ENCODE measurements around the gene CYP4F2.
"Not testable (repeated sequence)": the region's sequence is repeated elsewhere in the genome, so short reads cannot be mapped to it uniquely, and the experiment has no call there.

The CYP4F2 gene

DNA sequence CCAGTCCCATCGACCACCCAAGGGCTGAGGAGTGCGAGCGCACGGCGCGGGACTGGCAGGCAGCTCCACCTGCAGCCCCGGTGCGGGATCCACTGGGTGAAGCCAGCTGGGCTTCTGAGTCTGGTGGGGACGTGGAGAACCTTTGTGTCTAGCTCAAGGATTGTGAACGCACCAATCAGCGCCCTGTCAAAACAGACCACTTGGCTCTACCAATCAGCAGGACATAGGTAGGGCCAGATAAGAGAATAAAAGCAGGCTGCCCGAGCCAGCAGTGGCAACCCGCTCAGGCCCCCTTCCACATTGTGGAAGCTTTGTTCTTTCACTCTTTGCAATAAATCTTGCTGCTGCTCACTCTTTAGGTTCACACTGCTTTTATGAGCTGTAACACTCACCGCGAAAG, 2.2 kb upstream of the CYP4F2 start:
- not testable (repeated sequence) for DNase-seq (ENCODE audit: low spot score)

DNA sequence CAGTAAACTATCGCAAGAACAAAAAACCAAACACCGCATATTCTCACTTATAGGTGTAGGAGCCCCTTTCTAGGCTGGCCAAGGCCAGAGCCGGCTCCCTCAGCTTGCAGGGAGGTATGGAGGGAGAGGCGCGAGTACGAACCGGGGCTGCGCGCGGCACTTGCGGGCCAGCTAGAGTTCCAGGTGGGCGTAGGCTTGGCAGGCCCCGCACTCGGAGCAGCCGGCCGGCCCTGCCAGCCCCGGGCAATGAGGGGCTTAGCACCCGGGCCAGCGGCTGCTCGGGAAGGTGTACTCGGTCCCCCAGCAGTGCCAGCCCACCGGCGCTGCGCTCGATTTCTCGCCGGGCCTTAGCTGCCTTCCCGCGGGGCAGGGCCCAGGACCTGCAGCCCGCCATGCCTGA, 1.7 kb upstream of the CYP4F2 start:
- not testable (repeated sequence) for DNase-seq (ENCODE audit: low spot score)

DNA sequence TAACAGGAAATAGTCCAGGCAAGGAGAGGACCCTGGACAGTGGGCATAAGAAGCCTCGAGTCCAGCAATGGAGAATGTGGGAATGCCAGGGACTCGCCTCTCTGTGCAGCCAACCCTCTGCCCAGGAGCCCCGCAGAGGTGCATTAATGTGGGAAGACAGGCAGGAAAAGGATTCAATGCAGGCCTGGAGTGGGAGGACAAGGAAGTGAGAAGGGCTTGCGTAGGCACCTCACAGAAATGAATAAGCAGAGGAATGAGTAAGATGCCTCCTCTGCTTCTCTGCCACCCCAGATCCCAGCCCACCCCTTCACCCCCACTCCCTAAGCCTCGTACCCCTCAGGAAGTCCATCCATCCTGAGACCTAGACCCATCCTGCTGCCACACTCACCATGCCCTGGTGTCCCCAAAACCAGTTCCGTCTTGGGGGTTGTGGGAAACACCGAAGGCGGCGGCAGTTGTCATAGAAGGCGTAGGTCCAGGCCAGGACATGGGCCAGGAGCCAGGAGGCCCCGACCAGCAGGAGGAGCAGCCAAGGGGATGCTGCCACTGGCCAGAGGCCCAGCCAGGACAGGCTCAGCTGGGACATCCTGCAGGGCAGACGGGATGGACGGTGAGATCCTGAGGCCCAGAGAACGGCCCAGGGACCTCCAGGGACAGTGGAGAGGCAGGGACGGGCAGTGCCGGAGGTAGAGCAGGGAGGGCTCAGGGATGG, 692 bp downstream of the CYP4F2 start:
- no peak for DNase-seq (ENCODE audit: low spot score)

DNA sequence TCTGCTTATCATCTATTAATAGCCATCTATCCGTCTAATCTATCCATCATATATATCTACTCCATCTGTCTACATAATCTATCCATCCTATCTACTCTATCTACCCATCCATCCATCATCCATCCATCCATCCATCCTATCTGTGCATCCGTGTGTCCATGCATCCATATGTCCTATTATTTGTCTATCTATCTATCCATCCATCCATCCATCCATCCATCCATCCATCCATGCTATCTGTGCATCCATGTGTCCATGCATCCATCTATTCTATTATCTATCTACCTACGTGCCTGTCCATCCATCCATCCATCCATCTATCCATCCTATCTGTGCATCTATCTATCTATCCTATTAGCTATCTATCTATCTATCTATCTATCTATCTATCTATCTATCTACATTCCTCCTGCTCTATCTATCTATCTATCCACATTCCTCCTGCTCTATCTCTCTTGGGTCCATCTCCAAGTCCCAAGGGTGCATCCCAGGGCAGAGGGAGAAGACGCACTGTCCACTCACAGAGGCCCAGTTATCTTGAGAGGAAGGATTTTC, 1.9 kb downstream of the CYP4F2 start:
- DNase-seq (ENCODE audit: low spot score) = no peak

DNA sequence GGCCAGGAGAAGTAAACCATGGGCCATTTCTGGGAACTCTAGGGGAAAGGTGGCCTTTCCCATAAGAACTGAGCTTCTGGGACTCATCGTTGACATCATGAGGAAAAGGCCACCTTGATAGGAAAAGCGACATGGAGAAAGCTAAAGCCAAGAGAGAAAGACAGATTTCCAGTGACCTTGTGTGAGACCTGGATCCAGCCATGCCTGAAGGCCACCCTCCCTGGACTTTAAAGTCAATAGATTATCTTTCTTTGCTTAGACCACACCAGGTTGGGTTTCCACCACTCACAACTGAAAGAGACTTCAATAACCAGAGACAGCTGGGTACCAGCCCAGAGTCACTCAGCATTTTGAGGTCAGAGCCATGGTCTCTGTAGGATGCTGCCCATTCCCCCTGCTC, 3.5 kb downstream of the CYP4F2 start:
- no peak for DNase-seq (ENCODE audit: low spot score)

DNA sequence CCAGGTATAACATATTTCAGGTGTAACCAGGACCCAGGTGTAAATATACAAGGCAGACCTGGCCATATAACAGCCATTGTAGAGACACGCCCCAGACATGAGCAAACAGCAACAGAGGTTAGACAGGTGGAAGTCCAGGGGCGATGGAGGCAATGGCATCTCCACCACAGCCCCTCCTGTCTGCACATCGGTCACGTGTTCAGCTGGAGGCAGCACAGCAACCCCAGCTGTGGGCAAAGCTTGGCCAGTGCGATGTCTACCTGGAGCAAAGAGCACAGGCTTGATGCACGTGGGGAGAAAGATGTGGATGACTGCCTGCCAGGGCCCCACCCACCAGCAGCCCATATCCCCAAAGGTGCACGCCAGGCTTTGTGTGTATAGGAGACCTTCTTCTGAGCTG, 4.4 kb downstream of the CYP4F2 start:
- no peak for DNase-seq (ENCODE audit: low spot score)

DNA sequence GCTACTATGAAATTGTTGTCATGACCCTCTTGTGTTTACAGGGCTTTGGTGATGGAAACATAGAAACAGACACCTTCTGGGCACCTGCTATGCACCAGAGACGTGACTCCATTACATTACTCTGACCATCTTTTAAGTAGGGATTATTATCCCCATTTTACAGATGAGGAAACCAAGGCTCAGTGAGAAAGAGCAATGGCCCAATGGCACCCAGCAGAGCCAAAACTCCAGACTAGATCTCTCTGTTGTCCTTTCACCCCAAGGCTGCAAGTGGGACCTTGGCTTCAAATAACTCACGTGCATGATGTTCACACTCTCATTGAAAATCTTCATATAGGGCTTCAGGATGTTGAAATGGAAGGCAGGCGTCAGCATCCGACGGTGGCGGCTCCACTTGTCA, 5.9 kb downstream of the CYP4F2 start:
- DNase-seq (ENCODE audit: low spot score) = no peak

DNA sequence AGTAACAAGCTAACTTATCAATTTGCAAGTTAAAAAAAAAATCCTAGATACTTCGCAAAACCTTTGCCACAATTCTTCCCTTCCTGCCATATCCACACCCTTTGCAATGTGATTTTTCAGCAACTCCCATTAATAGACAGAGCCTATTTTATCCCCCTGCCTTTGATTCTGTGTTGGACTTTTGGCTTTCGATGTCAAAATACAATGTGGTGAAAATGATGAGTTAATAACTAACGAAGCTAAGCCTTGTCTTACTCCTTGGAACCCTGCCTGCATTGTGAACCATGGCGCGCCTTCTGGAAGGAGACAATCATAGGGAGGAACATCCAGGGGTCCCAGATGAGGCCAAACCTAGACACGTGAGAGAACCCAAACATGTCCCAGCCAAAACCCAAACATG, 6.4 kb downstream of the CYP4F2 start:
- DNase-seq (ENCODE audit: low spot score) = no peak

DNA sequence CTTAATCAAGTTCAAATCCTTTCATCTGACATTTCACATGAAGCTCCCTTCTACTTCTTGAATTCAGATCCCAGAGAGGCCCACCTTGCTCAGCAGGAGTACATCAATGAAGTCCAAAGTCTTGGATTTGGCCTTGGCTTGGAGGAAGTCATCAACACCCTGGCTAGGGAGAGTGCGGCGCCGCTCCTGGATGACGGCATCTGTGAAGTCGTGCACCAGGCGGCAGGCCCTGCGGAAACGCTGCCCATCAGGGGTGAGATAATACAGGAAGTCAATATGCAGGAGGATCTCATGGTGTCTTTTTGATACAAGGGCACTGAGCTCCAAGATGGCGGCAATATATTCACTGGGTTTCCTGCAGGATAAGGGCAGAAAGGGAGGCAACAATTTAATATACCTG, 8.5 kb downstream of the CYP4F2 start:
- not testable (repeated sequence) for DNase-seq (ENCODE audit: low spot score)

DNA sequence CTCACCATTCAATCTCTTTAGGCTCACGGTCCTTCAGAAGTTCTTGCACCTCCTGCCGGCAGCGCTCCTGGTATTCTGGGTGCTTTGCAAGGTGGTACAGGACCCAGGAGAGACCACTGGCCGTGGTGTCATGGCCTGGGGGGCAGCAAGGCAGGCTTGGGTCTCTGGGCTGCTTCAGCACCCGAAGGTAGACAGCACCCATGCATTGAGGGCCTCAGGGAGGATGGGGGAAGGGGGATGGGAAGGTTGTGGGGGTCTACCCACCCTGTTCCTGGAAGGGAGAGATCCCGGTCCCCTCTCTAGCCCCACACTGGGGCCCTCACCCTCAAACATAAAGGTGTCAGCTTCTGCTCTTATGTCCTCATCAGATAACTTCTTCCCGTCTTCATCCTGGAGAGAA, 12.0 kb downstream of the CYP4F2 start:
- DNase-seq (ENCODE audit: low spot score) = no peak

DNA sequence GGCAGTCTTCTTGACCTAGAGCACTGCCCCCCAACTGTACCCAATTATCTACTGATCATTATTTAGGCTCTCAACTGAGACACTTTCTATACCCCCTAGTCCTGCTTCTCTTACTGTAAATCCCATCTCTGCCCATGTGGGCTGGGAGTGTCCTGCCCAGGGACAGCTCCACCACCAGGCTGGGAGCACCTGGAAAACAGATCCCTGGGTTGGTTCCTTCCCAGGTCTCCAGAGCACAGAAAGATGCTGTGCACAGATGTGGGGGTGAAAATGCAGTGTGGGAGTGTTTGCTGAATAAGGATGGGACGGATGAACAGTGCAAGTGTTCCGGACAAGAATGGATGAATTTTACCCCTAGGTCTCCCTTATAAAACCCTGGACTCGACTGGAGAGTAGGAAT, 12.7 kb downstream of the CYP4F2 start:
- DNase-seq (ENCODE audit: low spot score) = no peak

DNA sequence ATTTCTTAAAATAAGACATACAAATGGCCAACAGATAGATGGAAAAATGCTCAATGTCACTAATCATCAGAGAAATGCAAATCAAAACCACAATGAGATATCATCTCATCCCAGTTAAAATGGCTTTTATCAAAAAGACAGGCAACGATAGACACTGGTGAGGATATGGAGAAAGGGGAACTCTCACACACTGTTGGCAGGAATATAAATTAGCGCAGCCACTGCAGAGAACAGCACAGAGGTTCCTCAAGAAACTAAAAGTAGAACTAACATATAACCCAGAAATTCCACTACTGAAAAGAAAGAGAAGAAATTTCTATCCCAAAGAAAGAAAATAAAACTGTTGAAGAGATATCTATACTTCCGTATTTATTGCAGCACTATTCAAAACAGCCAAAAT, 14.5 kb downstream of the CYP4F2 start:
- not testable (repeated sequence) for DNase-seq (ENCODE audit: low spot score)

DNA sequence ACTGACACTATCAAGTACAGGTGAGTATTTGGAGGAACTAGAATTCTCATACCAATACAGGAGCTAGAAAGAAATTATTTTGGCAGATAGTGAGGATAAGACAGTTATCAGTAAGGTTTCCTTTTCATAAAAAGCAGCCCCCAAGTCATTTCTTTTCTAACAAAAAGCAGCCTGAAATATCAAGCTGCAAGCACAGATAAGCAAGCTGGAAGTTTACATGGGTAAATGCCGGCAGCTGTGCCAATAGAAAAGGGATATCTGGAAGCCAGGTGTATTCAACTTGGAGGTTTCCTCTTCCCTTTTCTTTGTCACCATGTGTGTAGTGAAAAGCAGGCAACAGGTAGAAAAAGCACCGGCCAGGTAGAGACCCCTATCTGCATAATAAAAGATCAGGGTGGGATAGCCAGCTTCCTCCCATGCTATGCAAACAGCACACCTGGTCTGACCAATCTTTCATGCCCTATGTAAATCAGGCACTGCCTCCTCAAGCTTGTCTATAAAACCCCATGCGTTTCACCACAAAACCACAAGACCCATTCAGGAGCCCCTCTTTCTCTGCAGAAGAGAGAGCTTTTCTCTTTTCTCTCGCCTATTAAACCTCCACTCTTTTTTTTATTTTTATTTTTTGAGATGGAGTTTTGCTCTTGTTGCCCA, 22.9 kb downstream of the CYP4F2 start:
- no peak for DNase-seq (ENCODE audit: low spot score)

DNA sequence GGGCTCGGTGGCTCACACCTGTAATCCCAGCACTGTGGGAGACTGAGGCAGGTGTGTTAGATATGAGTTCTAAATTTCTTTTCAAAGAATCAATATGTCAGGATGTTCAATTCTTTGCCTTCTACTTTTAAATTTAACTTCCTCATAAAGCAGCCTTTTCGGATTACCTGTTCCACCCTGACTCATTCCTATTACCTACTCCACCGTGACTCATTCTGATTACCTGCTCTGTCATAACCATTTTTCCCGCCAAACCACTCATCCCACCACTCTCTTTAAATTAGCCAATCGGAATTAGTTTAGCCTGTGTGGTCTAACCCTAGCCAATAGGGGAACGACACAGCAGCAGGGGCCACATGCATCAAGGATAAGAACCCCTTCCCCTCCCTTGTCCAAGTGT, 24.1 kb downstream of the CYP4F2 start:
- DNase-seq (ENCODE audit: low spot score) = not testable (repeated sequence)

DNA sequence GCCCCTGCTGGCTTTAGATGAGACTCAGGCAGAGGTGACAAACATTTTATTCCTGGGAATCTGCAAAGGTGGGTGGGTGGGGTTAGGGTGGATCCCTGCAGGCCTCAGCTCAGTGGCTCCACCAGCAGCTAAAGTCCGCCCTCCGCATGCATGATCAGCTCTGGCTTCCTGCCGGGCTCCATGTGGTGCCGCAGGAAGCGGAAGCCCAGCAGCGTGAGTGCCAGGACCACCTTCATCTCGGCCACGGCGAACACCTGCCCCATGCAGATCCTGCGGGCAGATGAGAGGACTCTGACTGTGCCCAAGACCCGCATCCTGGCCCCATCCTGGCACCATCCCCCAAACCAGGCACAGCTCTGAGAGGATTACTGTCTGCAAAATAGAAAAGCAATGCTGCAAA, 26.3 kb downstream of the CYP4F2 start:
- DNase-seq (ENCODE audit: low spot score) = peak; percentile 42

DNA sequence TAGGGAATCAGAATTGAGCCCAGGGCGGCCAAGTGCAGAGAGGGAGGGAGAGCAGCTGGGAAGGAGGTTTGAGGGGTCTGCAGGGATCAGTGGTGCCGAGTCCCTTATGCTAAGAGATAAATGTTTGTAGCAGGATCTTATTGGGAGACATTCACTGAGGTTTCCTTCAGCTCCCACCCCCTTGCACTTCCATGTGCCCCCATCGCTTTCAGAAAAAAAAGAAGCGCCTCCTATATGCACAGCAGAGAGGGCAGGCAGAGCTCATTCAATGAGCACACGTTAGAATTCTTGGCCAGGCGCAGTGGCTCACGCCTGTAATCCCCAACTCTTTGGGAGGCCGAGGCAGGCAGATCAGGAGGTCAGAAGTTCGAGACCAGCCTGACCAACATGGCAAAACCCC, 28.0 kb downstream of the CYP4F2 start:
- DNase-seq (ENCODE audit: low spot score) = no peak

DNA sequence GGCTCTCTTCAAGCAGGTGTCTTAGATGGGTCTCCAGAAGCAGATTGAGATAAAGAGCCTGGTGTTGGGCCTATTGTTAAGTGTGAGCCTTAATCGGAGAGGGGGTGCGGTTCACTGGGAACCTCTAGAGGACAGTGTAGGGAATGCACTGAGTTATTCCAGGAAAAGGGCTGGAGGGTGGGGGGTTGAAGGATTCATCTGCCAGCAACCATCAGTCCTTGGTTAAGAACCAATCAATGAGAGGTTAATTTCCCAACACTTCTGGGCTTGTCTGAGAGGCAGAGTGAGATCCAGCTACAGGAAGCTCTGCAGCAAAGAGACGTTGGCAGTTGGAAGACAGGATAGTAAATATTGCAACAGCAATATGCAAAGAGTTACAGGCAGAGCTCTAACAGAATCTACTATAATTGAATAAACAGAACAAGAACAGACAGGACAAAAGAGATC, 28.7 kb downstream of the CYP4F2 start:
- peak; percentile 82 for DNase-seq (ENCODE audit: low spot score)

DNA sequence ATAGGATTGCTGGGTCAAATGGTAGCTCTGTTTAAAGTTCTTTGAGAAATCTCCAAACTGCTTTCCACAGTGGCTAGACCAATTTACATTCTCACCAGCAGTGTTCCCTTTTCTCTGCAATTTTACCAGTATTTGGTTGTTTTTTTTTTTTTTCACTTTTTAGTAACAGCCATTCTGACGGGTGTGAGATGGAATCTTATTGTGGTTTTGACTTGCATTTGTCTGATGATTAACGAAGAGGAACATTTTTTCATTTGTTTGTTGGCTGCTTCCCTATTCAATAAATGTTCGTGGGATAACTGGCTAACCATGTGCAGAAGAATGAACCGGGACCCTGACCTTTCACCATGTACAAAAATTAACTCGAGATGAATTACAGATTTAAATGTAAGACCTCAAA, 31.2 kb downstream of the CYP4F2 start:
- no peak for DNase-seq (ENCODE audit: low spot score)

DNA sequence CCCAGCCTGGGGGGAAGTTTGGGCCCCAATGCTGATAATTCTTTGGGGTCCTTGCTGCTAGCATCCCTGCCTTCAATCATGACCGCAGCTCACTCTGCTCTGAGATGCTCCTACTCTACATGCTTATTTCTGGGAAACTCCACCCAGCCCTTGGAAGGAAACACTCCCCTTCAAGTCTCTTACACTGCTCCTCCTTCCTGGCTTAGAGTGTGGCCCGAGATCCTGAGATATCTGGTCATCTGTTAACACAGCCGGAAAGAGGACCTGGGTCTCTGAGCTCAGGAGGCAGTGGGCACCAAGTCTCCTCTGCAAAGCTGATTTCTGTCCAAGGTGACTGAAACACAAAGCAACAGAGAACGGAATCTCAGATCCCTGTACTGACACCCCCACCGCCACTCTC, 33.0 kb downstream of the CYP4F2 start:
- no peak for DNase-seq (ENCODE audit: low spot score)

DNA sequence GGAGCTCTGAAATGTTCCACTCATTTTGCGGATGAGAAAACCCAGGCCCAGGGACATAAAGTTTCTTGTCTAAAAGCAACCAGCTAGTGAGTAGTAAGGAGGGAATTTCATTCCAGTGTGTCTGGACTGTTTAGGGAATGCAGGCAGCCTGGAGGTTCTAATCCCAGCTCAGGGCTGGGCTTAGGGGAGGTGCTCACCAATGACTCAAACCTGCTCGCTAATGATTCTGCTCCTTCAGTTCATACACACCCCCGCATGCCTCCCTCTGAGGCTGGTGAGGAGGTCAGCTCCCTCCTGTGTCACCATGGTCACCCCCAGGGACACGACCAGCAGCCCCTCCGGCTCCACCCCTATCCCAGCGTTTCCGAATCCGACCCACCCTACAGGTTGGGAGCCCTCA, 34.6 kb downstream of the CYP4F2 start:
- no peak for DNase-seq (ENCODE audit: low spot score)

DNA sequence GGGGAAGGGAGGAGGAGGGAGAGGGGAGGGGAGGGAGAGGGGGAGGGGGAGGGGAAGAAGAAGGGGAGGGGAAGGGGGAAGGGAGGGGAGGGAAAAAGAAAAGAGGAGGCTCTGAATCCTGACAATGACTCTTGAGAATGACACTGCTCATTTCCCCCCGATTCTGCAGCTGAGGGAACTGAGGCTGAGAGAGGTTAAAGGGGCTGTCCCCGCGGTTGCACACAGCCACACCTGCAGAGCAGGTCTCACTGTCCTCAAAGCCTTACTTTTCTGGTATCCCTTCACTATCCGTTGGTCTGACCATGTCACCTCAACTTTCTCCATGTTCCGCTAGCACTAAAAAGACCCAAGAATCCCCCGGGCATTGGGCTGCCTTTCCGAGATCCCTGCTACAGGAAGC, 35.4 kb downstream of the CYP4F2 start:
- DNase-seq (ENCODE audit: low spot score) = no peak

DNA sequence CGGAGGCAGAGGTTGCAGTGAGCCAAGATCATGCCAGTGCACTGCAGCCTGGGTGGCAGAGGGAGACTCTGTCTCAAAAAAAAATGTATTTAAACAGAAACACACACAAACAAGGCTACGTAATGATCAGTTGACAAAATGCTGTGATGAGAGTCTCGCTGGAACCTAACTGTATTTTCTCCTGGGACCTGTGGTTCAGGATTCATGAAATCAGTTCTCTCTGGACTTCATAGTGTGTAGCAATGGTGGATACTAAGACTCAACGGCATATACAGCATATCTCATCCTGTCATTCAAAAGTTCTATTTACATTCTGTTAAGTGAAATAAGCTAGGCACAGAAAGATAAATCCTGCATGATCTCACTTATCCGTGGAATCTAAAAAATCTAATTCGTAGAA, 37.4 kb downstream of the CYP4F2 start:
- DNase-seq (ENCODE audit: low spot score) = no peak

DNA sequence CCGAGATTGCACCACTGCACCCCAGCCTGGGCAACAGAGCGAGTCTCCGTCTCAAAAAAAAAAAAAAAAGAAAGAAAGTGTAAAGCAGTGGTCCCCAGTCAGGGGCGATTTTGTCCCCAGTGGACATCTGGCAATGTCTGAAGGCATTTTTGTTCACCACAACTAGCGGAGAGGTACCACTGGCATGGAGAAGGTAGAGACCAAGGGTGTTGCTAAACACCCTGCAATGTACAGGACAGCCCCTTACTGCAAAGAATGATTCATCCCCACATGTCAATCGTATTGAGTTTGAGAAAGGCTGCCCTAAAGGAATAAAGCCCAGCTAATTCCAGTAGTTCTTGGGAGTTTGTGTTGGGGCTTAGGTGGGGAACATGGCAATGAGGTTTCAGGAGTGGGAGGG, 38.7 kb downstream of the CYP4F2 start:
- DNase-seq (ENCODE audit: low spot score) = no peak

DNA sequence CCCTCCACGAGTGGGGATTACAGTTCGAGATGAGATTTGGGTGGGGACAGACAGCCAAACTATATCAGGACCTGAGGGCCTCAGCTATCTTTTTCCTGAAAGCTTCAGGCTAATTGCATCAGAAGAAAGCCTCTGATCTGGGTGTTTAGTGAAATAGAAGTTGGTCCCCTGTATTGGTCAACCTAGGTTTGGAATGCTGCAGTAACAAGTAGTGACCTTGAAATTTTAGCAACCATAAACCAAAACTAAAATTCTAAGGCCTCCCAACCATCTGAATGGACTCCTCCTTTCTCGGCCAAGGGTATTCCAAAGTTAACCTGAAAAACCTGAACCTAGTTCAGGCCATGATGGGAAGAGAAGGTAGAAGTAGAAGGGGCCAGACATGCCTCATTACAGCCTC, 47.5 kb downstream of the CYP4F2 start:
- no peak for DNase-seq (ENCODE audit: low spot score)

Measured in D341Med (cell line).